HUES64 (cell line): ENCODE results near the gene EIF3D.

Experiments
- H3K27ac ChIP-seq: 2 replicates; pipeline ENCODE4 v1.7.0; 2013; ENCODE audit warnings: low read depth, low read length, inconsistent platforms
- H3K27me3 ChIP-seq: 2 replicates; pipeline ENCODE4 v1.6.1; 2013; ENCODE audit warnings: mild to moderate bottlenecking, low read length; ENCODE audit not compliant: insufficient read depth
- H3K36me3 ChIP-seq: 2 replicates; pipeline ENCODE4 v1.6.1; 2013; ENCODE audit warnings: mild to moderate bottlenecking, low read length; ENCODE audit not compliant: insufficient read depth
- H3K4me1 ChIP-seq: 2 replicates; pipeline ENCODE4 v1.6.1; 2013; ENCODE audit warnings: mild to moderate bottlenecking, low read length, moderate library complexity; ENCODE audit not compliant: insufficient read depth
- H3K4me3 ChIP-seq: 2 replicates; pipeline ENCODE4 v1.5.1; 2013; ENCODE audit warnings: mild to moderate bottlenecking, low read length, moderate library complexity
- H3K9ac ChIP-seq: 2 replicates; pipeline ENCODE4 v1.6.1; 2013; ENCODE audit warnings: mild to moderate bottlenecking, low read depth, low read length
- H3K9me3 ChIP-seq: 2 replicates; pipeline ENCODE4 v1.6.1; 2013; ENCODE audit warnings: low read depth, low read length; ENCODE audit not compliant: insufficient read depth
- WGBS: fragments of 150-250, 120-280 bp; methylation state at CpG from one replicate; pipeline ENCODE4 v1.1.7; 2013; ENCODE audit warnings: missing lambda C conversion rate; 5-methylcytosine and 5-hydroxymethylcytosine counted together

Gene EIF3D

DNA sequence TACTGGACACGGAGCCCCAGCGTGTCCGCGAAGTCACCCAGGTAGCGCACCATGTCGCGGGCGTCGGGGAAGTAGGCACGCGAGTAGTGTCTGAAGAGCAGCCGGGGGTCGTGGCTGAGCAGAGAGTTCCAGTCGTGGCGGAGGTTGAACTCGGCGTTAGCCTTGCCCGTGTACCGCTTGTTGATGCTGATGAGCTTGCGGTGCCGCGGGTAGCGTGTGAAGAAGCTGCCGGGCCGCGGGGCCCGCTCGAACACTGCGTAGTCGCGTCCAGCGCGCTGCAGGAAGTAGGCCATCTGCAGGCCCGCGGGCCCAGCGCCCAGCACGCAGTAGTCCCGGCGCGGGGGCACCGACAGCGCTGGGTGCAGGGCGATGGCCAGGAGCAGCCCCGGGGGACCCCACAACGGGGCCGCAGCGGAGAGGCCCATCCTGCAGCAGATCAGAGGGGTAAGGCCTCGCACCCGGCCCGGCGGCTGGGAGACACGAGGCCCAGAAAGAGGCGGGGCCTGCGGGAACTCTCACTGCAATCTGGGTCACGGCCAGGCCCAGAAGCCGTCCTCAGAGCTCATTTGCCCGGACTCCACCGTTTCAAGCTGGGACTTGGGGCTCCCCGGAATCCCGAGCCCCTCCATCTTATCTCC, 22.8 kb downstream of the EIF3D start:
- no peak overlapping the region; the same call in 1 of the 2 replicates for H3K9ac ChIP-seq
- H3K27me3 ChIP-seq, result peaks cover 6% of the 10 kb centered on the region
- H3K4me1 ChIP-seq, result no peaks in the 10 kb centered on the region
- WGBS, result 96% methylated on average over 60 of the region's 60 CpGs
- peak overlapping the region; percentile 55 for H3K4me3 ChIP-seq
- H3K36me3 ChIP-seq, result peaks cover 24% of the 10 kb centered on the region
- no peak overlapping the region; the same call in 1 of the 2 replicates for H3K27ac ChIP-seq
- no peaks in the 10 kb centered on the region for H3K9me3 ChIP-seq

DNA sequence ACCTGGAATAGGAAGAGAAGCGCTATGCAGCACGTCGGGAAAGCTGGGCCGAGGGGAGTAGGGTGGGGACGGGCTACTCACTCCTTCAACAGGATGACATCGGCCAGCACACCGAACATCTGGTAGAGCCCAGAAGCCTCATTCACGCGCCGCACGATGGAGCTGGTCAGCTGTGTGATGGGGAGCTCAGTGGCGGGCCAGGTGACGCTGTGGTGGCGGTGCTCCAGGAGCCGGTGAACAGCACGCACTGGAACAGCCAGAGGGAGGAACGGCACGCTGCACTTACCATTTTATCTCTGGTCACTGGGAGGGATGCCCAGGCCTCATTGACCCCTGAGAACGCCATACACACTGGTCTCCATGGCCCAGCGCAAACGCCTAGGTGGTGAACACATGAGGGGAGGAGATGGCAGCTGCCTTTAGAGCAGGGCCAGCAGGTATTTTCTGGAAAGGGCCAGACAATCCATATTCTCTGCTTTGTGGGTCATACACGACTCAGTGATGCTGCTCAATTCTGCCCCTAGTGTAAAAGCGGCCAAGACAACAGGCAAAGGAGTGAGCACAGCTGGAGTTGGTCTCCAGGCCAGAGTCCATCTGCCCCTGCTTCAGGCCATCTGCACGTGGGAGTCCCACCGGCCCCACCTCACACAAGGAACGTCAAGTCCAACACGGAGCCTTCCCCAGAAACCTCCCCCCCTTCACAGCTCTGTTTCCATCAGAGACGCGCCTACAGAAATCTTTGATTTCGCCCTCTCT, 30.9 kb downstream of the EIF3D start:
- Histone ChIP-seq H3K27ac (no peak overlapping the region), H3K36me3 (peaks cover 38% of the 10 kb centered on the region), H3K27me3 (no peaks in the 10 kb centered on the region), H3K4me3 (no peak overlapping the region), H3K9ac (no peak overlapping the region), H3K9me3 (no peaks in the 10 kb centered on the region), H3K4me1 (no peaks in the 10 kb centered on the region)
- 94% methylated on average over 30 of the region's 30 CpGs for WGBS

DNA sequence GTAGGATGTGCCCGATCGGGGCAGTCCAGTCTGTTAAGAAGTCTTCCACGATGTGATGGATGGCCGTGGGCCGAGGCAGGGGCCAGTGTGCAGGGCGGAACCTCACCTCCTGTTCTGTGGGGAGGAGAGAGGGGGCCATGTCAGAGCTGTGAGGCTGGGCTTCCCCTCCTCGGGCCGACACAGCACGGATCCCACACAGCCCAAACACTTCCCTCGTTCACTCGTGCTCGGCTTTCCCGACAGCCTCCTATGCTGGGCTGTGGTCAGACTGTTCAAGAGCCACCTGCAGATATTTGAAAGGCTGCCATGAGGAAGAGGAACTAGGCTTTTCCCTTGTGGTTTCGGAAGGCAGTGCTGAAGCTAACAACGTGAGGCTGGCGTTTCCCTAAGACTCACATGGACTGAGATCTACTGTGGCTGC, 35.3 kb downstream of the EIF3D start:
- Histone ChIP-seq H3K4me3 (no peak overlapping the region), H3K9ac (no peak overlapping the region), H3K4me1 (no peaks in the 10 kb centered on the region), H3K36me3 (peaks cover 72% of the 10 kb centered on the region), H3K27ac (no peak overlapping the region), H3K9me3 (no peaks in the 10 kb centered on the region), H3K27me3 (no peaks in the 10 kb centered on the region)
- 94% methylated on average over 16 of the region's 16 CpGs for WGBS

DNA sequence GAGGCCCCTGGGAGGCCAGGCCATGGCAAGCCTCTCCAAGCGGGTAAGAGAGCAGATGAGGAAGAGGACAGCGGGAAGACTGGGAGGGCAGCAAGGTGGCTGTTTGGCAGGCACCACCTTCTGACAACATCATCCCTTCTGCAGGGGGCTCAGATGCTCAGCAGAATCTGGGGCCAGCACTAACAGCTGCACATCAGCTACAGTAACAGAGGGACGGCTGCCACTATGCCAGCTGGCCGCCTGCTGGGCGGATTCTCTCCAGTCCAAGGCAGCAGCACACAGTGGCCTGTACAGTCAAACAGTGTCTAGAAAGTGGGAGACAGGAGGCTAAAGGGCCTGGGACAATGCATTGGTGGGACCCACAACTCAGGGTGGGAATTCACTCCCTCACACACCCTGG, 36.9 kb downstream of the EIF3D start:
- Histone ChIP-seq H3K9ac (no peak overlapping the region), H3K4me3 (no peak overlapping the region), H3K27me3 (no peaks in the 10 kb centered on the region), H3K9me3 (no peaks in the 10 kb centered on the region), H3K27ac (no peak overlapping the region), H3K36me3 (peaks cover 58% of the 10 kb centered on the region), H3K4me1 (no peaks in the 10 kb centered on the region)
- WGBS, result 94% methylated on average over 5 of the region's 5 CpGs

DNA sequence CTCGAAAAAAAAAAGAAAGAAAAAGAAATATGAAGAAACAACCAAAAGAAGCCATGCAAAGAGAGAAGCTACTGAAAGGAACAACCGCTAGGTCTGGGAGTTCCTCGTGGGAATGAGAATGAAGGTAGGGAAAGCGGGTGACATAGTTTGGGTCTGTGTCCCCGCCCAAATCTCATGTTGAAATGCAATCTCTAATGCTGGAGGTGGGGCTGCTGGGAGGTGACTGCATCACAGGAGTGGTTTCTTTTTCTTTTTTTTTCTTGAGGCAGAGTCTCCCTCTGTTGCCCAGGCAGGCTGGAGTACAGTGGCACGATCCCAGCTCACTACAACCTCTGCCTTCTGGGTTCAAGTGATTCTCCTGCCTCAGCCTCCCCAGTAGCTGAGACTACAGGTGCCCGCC, 37.8 kb downstream of the EIF3D start:
- H3K9me3 ChIP-seq, result no peaks in the 10 kb centered on the region
- peaks cover 52% of the 10 kb centered on the region for H3K36me3 ChIP-seq
- H3K9ac ChIP-seq, result no peak overlapping the region
- no peak overlapping the region for H3K27ac ChIP-seq
- no peaks in the 10 kb centered on the region for H3K4me1 ChIP-seq
- no peaks in the 10 kb centered on the region for H3K27me3 ChIP-seq
- no peak overlapping the region for H3K4me3 ChIP-seq
- 94% methylated on average over 7 of the region's 7 CpGs for WGBS

DNA sequence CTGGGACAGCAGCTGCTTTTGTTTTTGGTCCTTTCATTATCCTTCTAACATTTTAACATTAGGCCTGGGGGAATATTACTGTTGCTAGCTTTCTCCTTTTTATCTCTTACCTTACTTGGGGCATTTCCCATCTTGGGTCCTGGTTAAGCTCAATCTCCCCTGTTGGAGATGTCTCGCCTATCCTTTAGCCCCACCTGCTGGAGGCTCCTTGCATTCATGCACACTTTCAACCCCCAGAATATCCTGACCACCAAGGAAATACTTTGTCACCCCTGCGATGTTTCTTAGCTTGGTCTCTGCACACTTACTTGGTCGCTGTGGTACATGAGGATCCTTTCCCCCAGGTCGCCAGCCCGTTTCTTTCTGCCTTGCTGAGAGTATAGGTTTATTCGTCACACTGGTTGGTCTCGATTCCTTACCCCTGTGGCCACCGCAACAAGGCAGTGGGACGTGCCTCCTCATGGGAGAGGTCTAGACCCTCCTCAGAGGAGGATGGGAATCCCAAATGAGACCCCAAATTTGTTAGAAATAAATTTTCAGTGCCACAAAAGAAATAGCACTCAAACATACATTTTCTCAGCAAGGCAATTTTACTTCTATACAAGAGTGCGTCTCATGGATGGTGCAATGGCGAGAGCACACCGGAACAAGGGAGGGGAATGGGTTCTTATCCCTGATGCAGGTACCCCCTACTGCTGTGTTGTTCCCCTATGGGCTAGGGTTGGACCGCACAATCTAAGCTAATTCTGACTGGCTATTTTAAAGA, 42.2 kb downstream of the EIF3D start:
- Histone ChIP-seq H3K36me3 (peaks cover 30% of the 10 kb centered on the region), H3K9ac (no peak overlapping the region), H3K9me3 (no peaks in the 10 kb centered on the region), H3K27me3 (peaks cover 15% of the 10 kb centered on the region), H3K4me3 (no peak overlapping the region), H3K27ac (no peak overlapping the region), H3K4me1 (no peaks in the 10 kb centered on the region)
- WGBS, result 93% methylated on average over 13 of the region's 13 CpGs

DNA sequence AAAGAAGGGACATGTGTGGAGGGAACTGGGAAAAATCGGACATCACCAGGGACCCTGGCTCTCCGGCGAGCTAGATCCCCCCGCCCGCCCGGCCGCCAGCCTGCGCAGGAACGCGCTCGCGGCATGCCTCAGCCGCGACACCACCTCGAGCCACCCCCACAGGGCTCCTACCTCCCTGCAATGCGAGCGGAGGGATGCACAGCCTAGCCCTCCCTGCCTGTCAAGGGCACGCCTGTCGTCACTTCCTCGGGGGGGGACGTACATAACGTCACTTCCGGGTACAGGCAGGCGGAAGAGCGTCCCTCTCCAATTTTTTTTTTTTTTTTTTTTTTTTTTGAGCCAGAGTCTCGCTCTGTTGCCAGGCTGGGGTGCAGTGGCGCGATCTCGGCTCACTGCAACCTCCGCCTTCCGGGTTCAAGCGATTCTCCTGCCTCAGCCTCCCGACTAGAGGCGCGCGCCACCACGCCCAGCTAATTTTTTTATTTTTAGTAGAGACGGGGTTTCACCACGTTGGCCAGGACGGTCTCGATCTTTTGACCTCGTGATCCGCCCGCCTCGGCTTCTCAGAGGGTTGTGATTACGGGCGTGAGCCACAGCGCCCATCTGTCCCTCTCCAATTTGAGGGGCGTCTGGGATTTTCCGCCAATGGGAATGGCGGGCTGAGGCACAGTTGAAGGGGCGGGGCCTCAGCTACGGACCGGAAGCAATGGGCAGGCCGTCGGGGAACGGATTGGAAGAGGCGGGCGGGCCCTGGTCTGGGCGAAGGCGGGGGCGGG, 47.4 kb downstream of the EIF3D start, which contains the start of gene TXN2:
TXN2 (minus strand) TSS at position 248 of the 776 bp plus-strand sequence. CDS start 803 bp downstream, outside the sequence.
- Histone ChIP-seq H3K4me3 (peak within 1 kb of the TSS; percentile 67), H3K27ac (peak within 1 kb of the TSS; percentile 89), H3K9me3 (no peaks in the 10 kb centered on the region), H3K9ac (peak within 1 kb of the TSS; percentile 85), H3K36me3 (peaks cover 11% of the 10 kb centered on the region), H3K27me3 (peaks cover 15% of the 10 kb centered on the region), H3K4me1 (peaks cover 5% of the 10 kb centered on the region; the same call in 1 of the 2 replicates)
- under 1% methylated on average over 62 of the region's 62 CpGs for whole genome bisulfite sequencing

DNA sequence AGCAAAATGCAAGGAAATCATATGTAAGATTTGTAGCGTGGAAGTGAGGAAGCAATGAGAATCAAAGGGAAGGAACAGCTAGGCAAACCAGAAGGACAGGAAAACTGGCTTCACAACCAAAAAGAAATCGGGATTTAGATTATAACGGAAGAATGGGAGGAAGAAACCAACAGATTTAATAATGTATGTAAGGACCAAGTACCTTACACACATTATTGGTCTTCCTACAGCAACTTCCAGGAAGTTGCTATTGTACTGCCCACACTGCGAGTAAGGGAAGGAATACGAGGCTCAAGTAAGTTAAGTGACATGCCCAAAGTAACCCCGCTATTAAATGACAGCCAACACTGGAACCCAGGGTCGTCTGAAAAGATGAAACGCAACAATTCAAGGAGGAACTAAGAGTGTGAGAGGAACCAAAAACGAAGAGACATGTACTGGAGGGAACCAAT, 48.0 kb downstream of the EIF3D start:
- Histone ChIP-seq H3K4me1 (peaks cover 5% of the 10 kb centered on the region; the same call in 1 of the 2 replicates), H3K27ac (peak overlapping the region; percentile 89), H3K4me3 (peak overlapping the region; percentile 67), H3K27me3 (peaks cover 15% of the 10 kb centered on the region), H3K9me3 (no peaks in the 10 kb centered on the region), H3K36me3 (peaks cover 17% of the 10 kb centered on the region), H3K9ac (peak overlapping the region; percentile 85)
- WGBS, result 24% methylated on average over 8 of the region's 9 CpGs

DNA sequence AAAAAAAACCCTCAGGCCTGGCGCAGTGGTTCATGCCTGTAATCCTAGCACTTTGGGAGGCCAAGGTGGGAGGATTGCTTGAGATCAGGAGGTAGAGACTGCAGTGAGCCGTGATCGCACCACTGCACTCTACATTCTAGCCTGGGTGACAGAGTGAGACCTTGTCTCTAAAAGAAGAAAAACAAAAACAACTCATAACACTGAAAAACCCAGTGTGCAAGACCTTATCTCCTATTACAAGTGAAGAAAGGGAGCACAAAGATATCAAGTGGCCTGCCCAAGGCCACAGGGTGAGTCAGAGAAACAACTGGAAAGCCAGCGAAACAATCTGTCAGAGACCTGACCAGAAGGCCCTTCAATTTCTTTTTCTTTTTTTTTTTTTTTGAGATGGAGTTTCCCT, 50.0 kb downstream of the EIF3D start:
- peaks cover 34% of the 10 kb centered on the region for H3K36me3 ChIP-seq
- no peak overlapping the region for H3K27ac ChIP-seq
- no peaks in the 10 kb centered on the region for H3K9me3 ChIP-seq
- H3K4me3 ChIP-seq, result no peak overlapping the region
- H3K9ac ChIP-seq, result no peak overlapping the region
- H3K4me1 ChIP-seq, result peaks cover 5% of the 10 kb centered on the region; the same call in 1 of the 2 replicates
- H3K27me3 ChIP-seq, result peaks cover 7% of the 10 kb centered on the region
- WGBS, result 94% methylated on average over 4 of the region's 4 CpGs

DNA sequence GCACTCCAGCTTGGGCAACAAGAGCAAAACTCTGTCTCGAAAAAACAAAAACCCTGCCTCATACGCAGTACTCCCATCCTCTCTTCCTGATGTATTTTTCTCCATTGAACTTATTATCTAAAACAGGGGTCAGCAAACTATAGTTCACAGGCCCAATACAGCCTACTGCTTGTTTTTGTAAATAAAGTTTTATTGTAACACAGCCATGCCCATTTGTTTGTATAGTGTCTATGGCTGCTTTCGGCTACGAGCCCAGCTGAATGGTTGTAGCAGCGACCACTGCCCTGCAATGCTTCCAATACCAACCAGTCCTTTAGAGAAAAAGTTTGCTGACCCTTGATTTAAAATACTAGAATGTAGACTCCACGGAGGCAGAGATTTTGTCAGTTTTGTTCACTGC, 53.6 kb downstream of the EIF3D start:
- Histone ChIP-seq H3K4me3 (no peak overlapping the region), H3K27me3 (no peaks in the 10 kb centered on the region), H3K4me1 (no peaks in the 10 kb centered on the region), H3K27ac (no peak overlapping the region), H3K9me3 (no peaks in the 10 kb centered on the region), H3K9ac (no peak overlapping the region), H3K36me3 (peaks cover 55% of the 10 kb centered on the region)
- 94% methylated on average over 6 of the region's 6 CpGs for WGBS
